IPS DF 6.9 (cell line): ENCODE measurements around the gene SPTAN1.
"Not testable (repeated sequence)": the region's sequence is repeated elsewhere in the genome, so short reads cannot be mapped to it uniquely, and the experiment has no call there.

ENCODE experiments used
- DNase-seq: peaks from one replicate; pipeline ENCODE4 v3.0.0-alpha.2; 2013; ENCODE audit warnings: low read depth, low spot score
- H3K27ac ChIP-seq: one replicate; pipeline ENCODE4 v1.5.1; 2013; ENCODE audit warnings: low read length, control low read depth
- H3K27me3 ChIP-seq: 2 replicates; pipeline ENCODE4 v1.6.1; 2013; ENCODE audit warnings: mild to moderate bottlenecking, low read length; ENCODE audit not compliant: control insufficient read depth, insufficient read depth
- H3K36me3 ChIP-seq: 2 replicates; pipeline ENCODE4 v1.6.1; 2013; ENCODE audit warnings: low read length; ENCODE audit not compliant: control insufficient read depth, insufficient read depth
- H3K4me1 ChIP-seq: 2 replicates; pipeline ENCODE4 v1.6.1; 2013; ENCODE audit warnings: low read length; ENCODE audit not compliant: control insufficient read depth, insufficient read depth
- H3K4me3 ChIP-seq: 2 replicates; pipeline ENCODE4 v1.5.1; 2013; ENCODE audit warnings: mild to moderate bottlenecking, low read length
- H3K9me3 ChIP-seq: 2 replicates; pipeline ENCODE4 v1.6.1; 2013; ENCODE audit warnings: low read length, inconsistent platforms; ENCODE audit not compliant: control insufficient read depth, insufficient read depth
- whole genome bisulfite sequencing: extraction: QIAGEN DNeasy Blood & Tissue Kit; methylation state at CpG from one replicate; pipeline ENCODE4 v1.1.7; 2013; ENCODE audit warnings: mixed read lengths, missing lambda C conversion rate; ENCODE audit not compliant: insufficient read length, insufficient coverage; 5-methylcytosine and 5-hydroxymethylcytosine counted together

Gene SPTAN1

DNA sequence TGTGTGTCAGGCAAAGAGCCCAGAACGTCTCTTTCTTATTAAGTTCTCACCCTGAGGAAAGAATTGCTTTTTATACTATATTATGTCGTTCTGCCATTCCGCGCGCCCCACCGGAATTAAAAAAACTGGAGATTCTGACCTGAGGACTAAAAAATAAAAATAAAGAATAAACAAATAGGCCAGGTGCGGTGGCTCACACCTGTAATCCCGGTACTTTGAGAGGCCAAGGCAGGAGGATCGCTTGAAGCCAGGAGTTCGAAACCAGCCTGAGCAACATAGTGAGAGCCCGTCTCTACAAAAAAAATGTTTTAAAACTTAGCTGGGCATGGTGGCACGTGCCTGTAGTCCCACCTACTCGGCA, 104.9 kb downstream of the SPTAN1 start:
- Histone ChIP-seq H3K36me3 (no peaks in the 10 kb centered on the region), H3K27me3 (no peaks in the 10 kb centered on the region), H3K4me1 (no peaks in the 10 kb centered on the region), H3K27ac (no peak overlapping the region), H3K4me3 (no peak overlapping the region), H3K9me3 (no peaks in the 10 kb centered on the region)
- no peak for DNase-seq
- no CpG with 5 or more reads among the region's 13 CpGs for WGBS

DNA sequence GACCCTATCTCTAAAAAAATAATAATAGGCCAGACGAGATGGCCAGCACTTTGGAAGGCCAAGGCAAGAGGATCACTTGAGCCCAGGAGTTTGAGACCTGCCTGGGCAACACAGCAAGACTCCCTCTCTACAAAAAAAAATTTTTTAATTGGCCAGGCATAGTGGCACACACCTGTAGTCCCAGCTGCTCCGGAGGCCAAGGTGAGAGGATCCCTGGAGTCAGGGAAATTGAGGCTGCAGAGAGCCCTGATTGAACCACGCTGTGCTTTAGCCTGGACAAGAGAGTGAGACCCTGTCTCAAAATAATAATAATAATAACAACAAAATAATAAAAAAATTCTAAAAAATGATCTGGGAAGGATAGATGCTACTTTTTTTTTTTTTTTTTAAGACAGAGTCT, 105.4 kb downstream of the SPTAN1 start:
- no peaks in the 10 kb centered on the region for H3K27me3 ChIP-seq

DNA sequence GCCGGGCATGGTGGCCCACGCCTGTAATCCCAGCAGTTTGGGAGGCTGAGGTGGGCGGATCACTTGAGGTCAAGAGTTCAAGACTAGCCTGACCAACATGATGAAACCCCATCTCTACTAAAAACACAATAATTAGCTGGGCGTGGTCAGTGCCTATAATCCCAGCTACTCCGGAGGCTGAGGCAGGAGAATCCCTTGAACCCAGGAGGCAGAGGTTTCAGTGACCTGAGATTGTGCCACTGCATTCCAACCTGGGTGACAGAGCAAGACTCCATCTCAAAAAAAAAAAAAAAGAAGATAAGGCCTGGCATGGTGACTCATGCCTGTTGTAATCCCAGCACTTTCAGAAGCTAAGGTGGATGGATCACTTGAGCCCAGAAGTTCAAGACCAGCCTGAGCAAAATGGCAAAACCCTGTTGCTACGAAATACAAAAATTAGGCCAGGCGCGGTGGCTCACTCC, 114.1 kb downstream of the SPTAN1 start:
- H3K27me3 ChIP-seq, DNase-seq, H3K36me3 ChIP-seq, H3K4me1 ChIP-seq, H3K27ac ChIP-seq, H3K9me3 ChIP-seq, H3K4me3 ChIP-seq: not testable (repeated sequence)
- WGBS: no CpG with 5 or more reads among the region's 8 CpGs

More for the DNA sequence above, 105.4 kb downstream of the SPTAN1 start:
- Histone ChIP-seq H3K27ac (no peak overlapping the region), H3K4me1 (no peaks in the 10 kb centered on the region), H3K9me3 (no peaks in the 10 kb centered on the region), H3K4me3 (no peak overlapping the region), H3K36me3 (no peaks in the 10 kb centered on the region)
- WGBS: no CpG with 5 or more reads among the region's 3 CpGs
- no peak for DNase-seq

DNA sequence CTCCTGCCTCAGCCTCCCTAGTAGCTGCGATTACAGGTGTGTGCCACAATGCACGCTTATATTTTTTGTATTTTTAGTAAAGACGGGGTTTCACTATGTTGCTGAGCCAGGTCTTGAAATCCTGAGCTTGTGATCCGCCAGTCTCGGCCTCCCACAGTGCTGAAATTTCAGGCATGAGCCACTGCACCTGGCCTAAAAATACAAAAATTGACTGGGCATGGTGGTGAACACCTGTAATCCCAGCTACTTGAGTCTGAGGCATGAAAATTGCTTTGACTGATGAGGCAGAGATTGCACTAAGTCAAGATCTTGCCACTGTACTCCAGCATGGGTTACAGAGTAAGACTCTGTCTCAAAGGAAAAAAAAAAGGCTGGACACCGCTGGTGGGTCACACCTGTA, 117.4 kb downstream of the SPTAN1 start:
- WGBS: no CpG with 5 or more reads among the region's 6 CpGs
- no peaks in the 10 kb centered on the region for H3K36me3 ChIP-seq

DNA sequence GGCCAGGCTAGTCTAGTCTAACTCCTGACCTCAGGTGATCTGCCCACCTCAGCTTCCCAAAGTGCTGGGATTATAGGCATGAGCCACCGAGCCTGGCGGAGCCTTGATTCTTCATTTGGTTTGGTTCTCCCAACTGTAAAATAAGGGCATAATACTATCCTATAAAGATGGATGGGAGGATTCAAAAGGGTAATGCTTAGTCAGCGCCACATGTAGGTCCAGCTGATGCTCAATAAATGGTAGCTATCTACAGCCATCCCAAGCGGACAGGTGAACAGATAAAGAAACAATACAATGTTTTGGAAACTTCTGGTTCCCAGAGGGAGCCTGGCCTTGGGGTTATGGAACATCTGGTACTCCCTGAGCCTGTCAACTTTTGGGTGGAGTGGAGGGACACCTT, 123.0 kb downstream of the SPTAN1 start:
- no peaks in the 10 kb centered on the region for H3K4me1 ChIP-seq

More for the DNA sequence above, 117.4 kb downstream of the SPTAN1 start:
- Histone ChIP-seq H3K4me3 (no peak overlapping the region), H3K9me3 (no peaks in the 10 kb centered on the region), H3K27ac (no peak overlapping the region), H3K27me3 (no peaks in the 10 kb centered on the region), H3K4me1 (no peaks in the 10 kb centered on the region)
- DNase-seq: no peak

DNA sequence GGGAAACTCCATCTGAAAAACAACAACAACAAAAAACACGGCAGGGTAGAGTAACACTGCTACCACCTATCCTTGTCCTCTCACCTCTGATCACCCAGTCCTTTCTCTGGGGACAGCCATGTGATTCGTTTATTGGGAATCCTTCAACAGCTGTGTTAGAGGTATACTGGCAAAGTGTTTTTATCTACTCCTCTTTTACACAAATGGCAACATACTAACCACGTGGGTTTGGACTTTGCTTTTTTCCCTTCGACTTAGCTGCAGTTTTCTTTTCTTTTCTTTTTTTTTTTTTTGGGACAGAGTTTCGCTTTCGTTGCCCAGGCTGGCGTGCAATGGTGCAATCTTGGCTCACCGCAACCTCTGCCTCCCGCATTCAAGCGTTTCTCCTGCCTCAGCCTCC, 125.4 kb downstream of the SPTAN1 start:
- H3K9me3 ChIP-seq: no peaks in the 10 kb centered on the region
- H3K4me1 ChIP-seq: no peaks in the 10 kb centered on the region
- no peaks in the 10 kb centered on the region for H3K36me3 ChIP-seq
- no CpG with 5 or more reads among the region's 10 CpGs for WGBS
- no peaks in the 10 kb centered on the region for H3K27me3 ChIP-seq
- DNase-seq: no peak
- H3K4me3 ChIP-seq: no peak overlapping the region
- H3K27ac ChIP-seq: no peak overlapping the region

More for the DNA sequence above, 123.0 kb downstream of the SPTAN1 start:
- H3K27me3 ChIP-seq: no peaks in the 10 kb centered on the region
- no peaks in the 10 kb centered on the region for H3K36me3 ChIP-seq
- no peaks in the 10 kb centered on the region for H3K9me3 ChIP-seq
- DNase-seq: no peak
- no peak overlapping the region for H3K4me3 ChIP-seq
- no peak overlapping the region for H3K27ac ChIP-seq
- no CpG with 5 or more reads among the region's 4 CpGs for WGBS
